Measurements from ENCODE around the gene PARD6A. TPM values are rescaled to one million over a fixed set of nuclear protein-coding genes. Genes with fewer than 3 reads are reported as not detected.
A peak's percentile ranks its signal among the peaks of the same experiment; 100 is the strongest.

PARD6A gene
- total RNA-seq, 1 donor from 2014 or later = 9.4 TPM

DNA sequence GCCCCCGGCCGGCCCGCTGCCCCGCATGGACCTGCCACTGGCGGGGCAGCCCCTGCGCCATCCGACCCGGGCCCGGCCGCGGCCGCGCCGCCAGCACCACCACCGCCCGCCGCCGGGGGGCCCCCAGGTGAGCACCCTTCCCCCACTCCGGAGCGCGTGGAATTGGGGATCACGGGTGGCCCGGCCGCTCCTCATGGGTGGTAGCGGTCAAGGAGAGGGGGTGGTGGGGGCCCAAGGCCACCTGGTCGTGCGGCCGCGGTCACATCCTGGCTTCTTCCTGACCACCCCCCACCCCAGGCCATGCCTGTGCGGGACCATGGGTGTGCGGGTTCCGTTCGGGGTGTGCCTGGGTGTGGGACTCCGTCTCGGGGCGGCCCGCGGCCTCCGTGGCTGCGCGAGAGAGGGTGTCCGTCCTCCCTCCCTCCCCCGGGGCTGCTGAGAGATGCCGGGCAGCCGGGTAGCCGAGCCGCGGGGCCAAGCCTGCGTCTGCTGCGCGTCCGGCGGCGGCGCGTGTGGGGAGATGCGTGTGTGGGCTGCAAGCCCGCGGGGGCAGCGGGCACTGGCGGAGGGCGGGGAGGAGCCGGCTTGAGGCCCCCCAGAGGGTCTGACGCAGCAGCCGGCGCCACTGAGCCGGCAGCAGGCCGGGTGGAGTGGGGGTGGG, 7.5 kb upstream of the PARD6A start:
- FAIRE-seq (no peak), DNase-seq (ENCODE audit: low spot score in 2 of 2) (peak in 1 of 2 donors; percentile 57)

DNA sequence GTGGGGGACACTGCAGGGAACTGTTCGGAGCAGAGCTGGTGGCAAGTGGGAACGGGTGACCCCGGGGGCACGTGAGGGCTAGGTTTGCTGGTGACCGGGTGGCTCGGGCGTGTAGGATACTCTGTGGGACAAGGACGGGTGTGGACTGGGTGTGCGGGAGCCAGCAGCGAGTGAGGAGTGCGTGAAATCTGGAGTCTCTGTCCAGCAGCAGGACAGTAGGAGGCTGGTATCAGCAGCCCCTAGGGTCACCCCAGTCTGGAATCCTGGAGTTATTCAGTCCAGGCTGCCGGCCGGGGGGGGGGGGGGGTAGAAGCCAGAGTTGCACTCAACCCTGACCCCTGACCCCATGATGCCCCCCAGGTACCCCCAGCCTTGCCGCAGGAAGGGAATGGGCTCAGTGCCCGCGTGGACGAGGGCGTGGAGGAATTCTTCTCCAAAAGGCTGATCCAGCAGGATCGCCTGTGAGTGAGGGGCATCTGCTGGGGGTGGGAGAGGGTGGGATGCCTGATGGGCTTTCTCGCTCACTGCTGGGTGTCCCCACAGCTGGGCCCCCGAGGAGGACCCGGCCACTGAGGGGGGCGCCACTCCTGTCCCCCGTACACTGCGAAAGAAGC, 6.9 kb upstream of the PARD6A start:
- FAIRE-seq = no peak
- no peak for DNase-seq (ENCODE audit: low spot score in 2 of 2)

GRCh38 chr16:67654403-67654911, 6.3 kb upstream of the PARD6A start:
- FAIRE-seq (no peak), DNase-seq (ENCODE audit: low spot score in 2 of 2) (no peak)

DNA sequence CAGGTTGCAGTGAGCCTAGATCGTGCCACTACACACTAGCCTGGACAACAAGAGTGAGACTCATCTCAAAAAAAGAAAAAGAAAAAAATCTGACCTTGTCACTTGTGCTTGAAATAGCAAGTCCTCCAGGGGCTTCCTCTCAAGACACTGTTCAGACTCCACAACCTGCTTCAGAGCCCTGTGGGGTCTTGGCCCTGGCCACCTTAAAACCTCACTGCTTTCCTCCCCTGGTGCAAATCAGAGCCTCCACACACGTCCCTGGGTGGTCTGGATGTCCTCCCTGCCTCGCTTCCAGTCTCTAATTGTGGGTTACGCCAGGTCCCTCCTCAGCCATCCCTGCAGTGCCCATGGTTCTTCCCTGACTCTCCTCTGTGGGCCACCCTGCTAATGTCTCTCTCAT, 5.4 kb upstream of the PARD6A start:
- FAIRE-seq = no peak
- DNase-seq (ENCODE audit: low spot score in 2 of 2) = no peak

DNA sequence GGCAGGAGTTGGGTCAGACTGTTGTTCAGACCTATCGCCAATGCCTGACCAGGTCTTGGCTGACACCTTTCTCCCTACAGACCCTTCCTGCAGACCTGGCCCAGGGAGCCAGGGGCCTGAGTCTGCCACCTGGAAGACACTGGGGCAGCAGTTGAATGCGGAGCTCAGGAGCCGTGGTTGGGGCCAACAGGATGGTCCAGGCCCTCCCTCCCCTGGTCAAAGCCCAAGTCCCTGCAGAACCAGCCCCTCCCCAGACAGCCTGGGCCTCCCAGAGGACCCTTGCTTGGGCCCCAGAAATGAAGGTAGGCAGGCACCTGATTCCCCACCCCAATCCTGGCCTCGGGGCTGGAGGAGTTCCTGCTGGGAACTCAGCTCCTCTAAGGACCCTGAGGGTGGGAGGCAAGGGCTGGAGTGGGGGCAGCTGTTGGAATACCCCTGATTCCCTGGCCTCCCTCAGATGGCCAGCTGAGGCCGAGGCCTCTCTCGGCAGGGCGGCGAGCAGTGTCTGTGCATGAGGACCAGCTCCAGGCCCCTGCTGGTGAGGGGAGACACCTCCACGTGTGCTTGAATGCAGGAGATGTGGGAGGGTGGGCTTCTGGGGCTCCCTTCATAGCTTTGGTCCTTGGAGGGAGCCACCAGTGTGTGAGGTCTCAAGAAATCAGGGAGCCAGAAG, 4.3 kb upstream of the PARD6A start:
- DNase-seq (ENCODE audit: low spot score in 2 of 2) (no peak), FAIRE-seq (no peak)

- FAIRE-seq (no peak), DNase-seq (ENCODE audit: low spot score in 2 of 2) (no peak)
These were observed 3.6 kb upstream of the PARD6A start for GRCh38 chr16:67657017-67657608.

DNA sequence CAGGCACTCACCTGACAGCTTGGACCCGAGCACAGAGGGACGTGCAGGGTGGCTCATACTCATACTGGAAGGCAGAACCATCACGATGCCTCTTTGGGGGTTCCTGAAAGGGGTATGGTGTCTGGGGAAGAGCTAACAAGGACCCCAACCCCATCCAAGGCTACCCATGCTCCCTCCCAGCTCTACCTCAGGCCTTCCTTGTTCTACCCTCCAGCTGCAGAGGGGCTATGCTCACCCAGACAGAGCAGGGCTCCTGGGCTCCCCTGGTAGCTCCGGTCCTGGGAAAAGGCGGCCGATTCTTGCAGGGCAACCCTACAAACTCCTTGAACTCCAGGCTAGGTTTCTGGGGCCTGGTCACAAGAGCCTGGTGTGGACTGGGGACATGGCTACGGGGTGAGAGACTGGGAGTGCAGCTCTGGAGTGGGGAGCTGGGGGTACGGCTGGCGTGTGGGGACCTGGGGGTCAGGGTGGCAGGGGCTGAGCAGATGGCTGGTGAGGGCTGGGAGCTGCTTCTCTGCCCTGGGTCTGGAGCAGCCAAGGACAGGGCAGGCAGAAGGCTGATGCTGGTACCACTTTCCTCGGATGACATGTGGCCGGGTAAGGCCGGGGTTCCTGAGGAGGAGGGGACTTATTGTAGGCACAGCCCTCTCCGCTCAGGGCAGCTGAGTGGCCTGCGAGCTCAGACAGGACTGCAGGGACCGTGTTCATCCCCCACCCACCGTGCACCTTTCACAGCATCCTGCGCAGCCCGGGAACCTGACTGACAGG, 2.8 kb upstream of the PARD6A start:
- DNase-seq (ENCODE audit: low spot score in 2 of 2) = no peak
- FAIRE-seq = no peak

- FAIRE-seq (no peak), DNase-seq (ENCODE audit: low spot score in 2 of 2) (no peak)
These were observed 1.7 kb upstream of the PARD6A start for GRCh38 chr16:67658849-67659674.

GRCh38 chr16:67659675-67660563, 841 bp upstream of the PARD6A start, which contains the start of gene ACD:
Gene ACD, minus strand, starts transcription at chr16:67660260. Its CDS starts 40 bp downstream, at chr16:67660220.
- DNase-seq (ENCODE audit: low spot score in 2 of 2) = peak; percentile 100
- FAIRE-seq = no peak

DNA sequence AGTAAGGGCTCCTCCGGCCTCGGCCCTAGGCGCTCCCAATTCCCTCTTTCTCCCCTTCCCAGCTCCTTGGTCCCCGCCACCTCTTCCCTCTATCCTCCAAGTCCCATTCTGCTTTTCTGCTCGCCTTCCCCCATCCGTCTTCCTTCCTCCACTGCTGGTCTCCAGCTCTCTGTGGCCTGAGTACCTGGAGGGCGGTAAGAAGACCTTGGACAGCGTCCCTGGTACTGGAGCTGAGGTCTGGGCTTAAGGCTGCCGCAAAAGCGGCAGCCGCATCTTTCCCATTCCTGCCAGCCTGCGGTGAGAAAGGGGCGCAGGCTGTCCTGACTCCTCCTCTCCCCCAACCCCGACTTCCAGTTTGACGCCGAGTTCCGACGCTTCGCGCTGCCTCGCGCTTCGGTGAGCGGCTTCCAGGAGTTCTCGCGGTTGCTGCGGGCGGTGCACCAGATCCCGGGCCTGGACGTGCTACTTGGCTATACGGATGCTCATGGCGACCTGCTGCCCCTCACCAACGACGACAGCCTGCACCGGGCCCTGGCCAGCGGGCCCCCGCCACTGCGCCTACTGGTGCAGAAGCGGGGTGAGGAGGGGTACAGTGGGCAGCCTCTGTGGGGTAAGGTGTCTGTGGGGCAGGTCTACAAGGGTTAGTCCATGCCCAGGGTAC, 471 bp downstream of the PARD6A start:
- FAIRE-seq = no peak
- DNase-seq (ENCODE audit: low spot score in 2 of 2) = peak in 1 of 2 donors; percentile 56

DNA sequence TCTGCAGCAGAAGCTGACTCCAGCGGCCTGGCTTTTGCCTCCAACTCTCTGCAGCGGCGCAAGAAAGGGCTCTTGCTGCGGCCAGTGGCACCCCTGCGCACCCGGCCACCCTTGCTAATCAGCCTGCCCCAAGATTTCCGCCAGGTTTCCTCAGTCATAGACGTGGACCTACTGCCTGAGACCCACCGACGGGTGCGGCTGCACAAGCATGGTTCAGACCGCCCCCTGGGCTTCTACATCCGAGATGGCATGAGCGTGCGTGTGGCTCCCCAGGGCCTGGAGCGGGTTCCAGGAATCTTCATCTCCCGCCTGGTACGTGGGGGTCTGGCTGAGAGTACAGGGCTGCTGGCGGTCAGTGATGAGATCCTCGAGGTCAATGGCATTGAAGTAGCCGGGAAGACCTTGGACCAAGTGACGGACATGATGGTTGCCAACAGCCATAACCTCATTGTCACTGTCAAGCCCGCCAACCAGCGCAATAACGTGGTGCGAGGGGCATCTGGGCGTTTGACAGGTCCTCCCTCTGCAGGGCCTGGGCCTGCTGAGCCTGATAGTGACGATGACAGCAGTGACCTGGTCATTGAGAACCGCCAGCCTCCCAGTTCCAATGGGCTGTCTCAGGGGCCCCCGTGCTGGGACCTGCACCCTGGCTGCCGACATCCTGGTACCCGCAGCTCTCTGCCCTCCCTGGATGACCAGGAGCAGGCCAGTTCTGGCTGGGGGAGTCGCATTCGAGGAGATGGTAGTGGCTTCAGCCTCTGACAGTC, 1.3 kb downstream of the PARD6A start:
- DNase-seq (ENCODE audit: low spot score in 2 of 2) (peak in 1 of 2 donors; percentile 29), FAIRE-seq (no peak)

GRCh38 chr16:67662653-67663010, 1.9 kb downstream of the PARD6A start:
- DNase-seq (ENCODE audit: low spot score in 2 of 2) (no peak), FAIRE-seq (no peak)

GRCh38 chr16:67663151-67663876, 2.6 kb downstream of the PARD6A start:
- FAIRE-seq (no peak), DNase-seq (ENCODE audit: low spot score in 2 of 2) (peak in 1 of 2 donors; percentile 21)

DNA sequence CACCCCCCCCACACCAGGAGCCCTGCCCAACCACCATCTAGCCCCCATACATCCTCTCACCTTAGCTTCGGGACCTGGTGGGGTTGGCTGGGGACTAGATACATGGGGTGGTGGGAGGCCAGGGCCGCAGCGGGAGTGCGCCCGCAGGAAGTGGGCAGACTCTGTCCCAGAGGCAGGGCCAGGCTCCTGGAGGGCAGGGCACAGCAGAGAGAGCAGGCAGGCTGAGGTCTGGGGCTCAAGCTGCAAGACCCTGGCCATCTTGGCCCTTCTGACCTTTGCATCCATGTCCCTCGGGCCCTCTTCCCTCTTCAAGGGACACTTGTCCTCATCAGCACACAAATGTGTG, 3.1 kb downstream of the PARD6A start:
- DNase-seq (ENCODE audit: low spot score in 2 of 2) (peak in 1 of 2 donors; percentile 4), FAIRE-seq (no peak)

DNA sequence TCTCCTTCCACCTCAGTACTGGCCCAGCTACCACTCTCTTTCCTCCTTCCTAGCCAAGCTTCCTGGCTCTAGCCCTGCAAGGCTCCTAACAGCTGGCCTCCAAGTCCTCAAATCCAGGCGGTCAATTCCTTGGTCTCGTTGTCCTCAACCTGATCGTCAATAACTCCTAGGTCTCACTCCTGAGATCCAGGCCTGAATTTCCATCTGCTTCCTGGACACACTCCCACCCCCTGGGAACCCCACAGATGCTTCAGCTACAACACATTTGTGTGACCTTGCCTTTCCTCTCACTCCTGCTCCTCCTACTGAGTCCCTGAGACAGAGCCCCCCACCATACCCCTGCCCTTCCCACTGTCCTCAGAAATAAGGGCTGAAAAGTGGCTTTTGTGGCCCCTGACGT, 3.5 kb downstream of the PARD6A start:
- peak; percentile 10 to 23 for DNase-seq (ENCODE audit: low spot score in 2 of 2)
- FAIRE-seq = no peak

DNA sequence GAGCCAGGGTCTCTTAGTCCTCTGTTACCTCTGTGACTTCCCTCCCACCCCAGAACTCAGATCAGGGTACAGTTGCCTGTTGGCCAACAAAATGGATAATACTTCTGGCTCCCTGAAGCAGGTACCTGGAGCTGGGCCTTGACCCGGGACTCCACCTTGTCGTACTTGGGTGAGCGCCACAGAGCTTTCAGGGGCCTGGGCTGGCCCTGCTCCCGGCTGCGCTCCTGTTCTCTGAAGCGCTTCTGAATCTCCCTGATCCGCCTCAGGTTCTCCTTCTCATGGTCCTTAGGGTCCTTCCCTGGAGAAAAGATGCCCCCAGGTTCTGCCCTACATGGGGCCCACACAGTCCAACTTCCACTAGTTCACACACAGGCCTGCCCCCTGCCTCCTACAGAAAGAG, 4.1 kb downstream of the PARD6A start:
- peak in 1 of 2 donors; percentile 18 for DNase-seq (ENCODE audit: low spot score in 2 of 2)
- FAIRE-seq = no peak

DNA sequence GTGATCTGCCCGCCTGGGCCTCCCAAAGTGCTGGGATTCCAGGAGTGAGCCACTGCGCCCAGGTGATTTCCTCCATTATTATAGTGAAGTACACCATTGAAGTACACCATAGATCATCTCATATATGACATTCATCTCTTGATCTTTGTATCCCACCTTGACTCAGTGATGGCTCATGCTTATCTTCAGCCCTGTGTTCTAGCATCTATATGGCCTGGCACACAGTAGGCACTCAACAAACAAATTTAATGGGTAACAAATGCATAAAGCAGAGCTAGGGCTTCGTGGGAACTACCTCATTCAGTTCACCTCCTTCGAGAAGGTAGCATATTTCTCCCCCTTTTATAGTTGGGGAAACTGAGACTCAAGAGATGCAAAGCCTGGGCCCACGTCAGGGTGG, 4.8 kb downstream of the PARD6A start:
- DNase-seq (ENCODE audit: low spot score in 2 of 2) = no peak
- FAIRE-seq = no peak

Data from frontal cortex (tissue), 4 donors.